ENCODE measurements around the gene CEP112. TPM values are rescaled to one million over a fixed set of nuclear protein-coding genes. Genes with fewer than 3 reads are reported as not detected.

The CEP112 gene
- total and polyA plus RNA-seq, 2 of the 13 experiments (the other 11 are each of a cell fraction or from before 2014, with no cell fraction given), result 1.2 to 3.4 TPM

GRCh38 chr17:65942592-65942991 lies 249.3 kb downstream of the CEP112 start:
- Histone ChIP-seq H3K4me1 (ENCODE audit: insufficient read depth, low read length) (no peaks in the 10 kb centered on the region), H3K36me3 (replicated peaks in 1 of 2; ENCODE audit: control insufficient read depth in 1 of 2, insufficient read depth in 2 of 2, low read length in 2 of 2) (no peaks in the 10 kb centered on the region), H3K9me3 (ENCODE audit: low read length) (no peaks in the 10 kb centered on the region), H3K4me2 (ENCODE audit: low read depth, low read length) (no peak overlapping the region), H3K4me3 (replicated peaks in 1 of 3; ENCODE audit: insufficient read depth in 1 of 3, low read depth in 2 of 3, low read length in 3 of 3) (no peak overlapping the region), H3K27ac (ENCODE audit: extremely low read length, insufficient read depth, low read length) (no peak overlapping the region), H3K79me2 (ENCODE audit: insufficient read depth, low read length) (no peaks in the 10 kb centered on the region), H2AFZ (ENCODE audit: low read length) (no peak overlapping the region), H3K9ac (ENCODE audit: insufficient read depth, low read depth, low read length) (no peak overlapping the region), H4K20me1 (ENCODE audit: insufficient read depth, low read length) (no peaks in the 10 kb centered on the region), H3K27me3 (ENCODE audit: control insufficient read depth in 1 of 2, insufficient read depth in 2 of 2, low read length in 2 of 2) (no peaks in the 10 kb centered on the region)
- in situ Hi-C loops (cut with HindIII; ENCODE audit: extremely low pct_ligation_motif_present, low pct_unique_long_range_greater_than_20kb), result no loop called here
- intact Hi-C loops (cut with micrococcal nuclease; ENCODE audit: unreplicated experiment), result no loop called here
- 59% methylated on average over 1 of the region's 1 CpG for WGBS (ENCODE audit: low lambda C conversion rate)
- BruUV-seq (replicated peaks), result no TSS peak
- no peak for ATAC-seq
- ChIA-PET POLR2A (no interaction called here), CTCF (ENCODE audit: low intra/inter-chr PET ratio, low total read pairs) (no interaction called here)
- FAIRE-seq, result no peak
- TF ChIP-seq MTERF4 (CRISPR knock-in tag; IDR thresholded peaks at IDR 0.05) (no peak), ZNF251 (CRISPR knock-in tag; IDR thresholded peaks at IDR 0.05) (no peak), ZNF484 (CRISPR knock-in tag; IDR thresholded peaks at IDR 0.05; ENCODE audit: borderline replicate concordance, low read depth) (no peak), RBM39 (IDR thresholded peaks at IDR 0.05; ENCODE audit: low read depth, low read length, poor library complexity, severe bottlenecking) (no peak), THAP11 (CRISPR knock-in tag; IDR thresholded peaks at IDR 0.05) (no peak), ZKSCAN8 (CRISPR knock-in tag; IDR thresholded peaks at IDR 0.05; ENCODE audit: borderline replicate concordance) (no peak), SP4 (CRISPR knock-in tag; IDR thresholded peaks at IDR 0.05) (no peak), YY1 (IDR thresholded peaks at IDR 0.05; ENCODE audit: insufficient read depth, insufficient replicate concordance, low read depth, low read length) (no peak), MTA3 (CRISPR knock-in tag; IDR thresholded peaks at IDR 0.05) (no peak)
- DNase-seq (ENCODE audit: low spot score), result no peak

Measured in HepG2 (cell line).